Hepatocyte (in vitro differentiated cells): Measurements from ENCODE around the gene DSC2. TPM values are rescaled to one million over a fixed set of nuclear protein-coding genes. Genes with fewer than 3 reads are reported as not detected.
"Not testable (repeated sequence)": the region's sequence is repeated elsewhere in the genome, so short reads cannot be mapped to it uniquely, and the experiment has no call there.

Experiments
- DNase-seq: peaks from one replicate; pipeline ENCODE4 v3.0.0-alpha.2; 2016; ENCODE audit warnings: low spot score
- H2AFZ ChIP-seq: fragments of 200-600 bp; sonication (generic); 2 replicates; pipeline ENCODE4 v1.6.0; 2016; ENCODE audit warnings: antibody characterized with exemption, mild to moderate bottlenecking
- H3K27ac ChIP-seq: fragments of 200-600 bp; sonication (generic); 2 replicates; pipeline ENCODE4 v1.5.1; 2016; ENCODE audit warnings: mild to moderate bottlenecking
- H3K27me3 ChIP-seq: fragments of 200-600 bp; sonication (generic); 2 replicates; pipeline ENCODE4 v1.6.1; 2016
- H3K36me3 ChIP-seq: fragments of 200-600 bp; sonication (generic); replicated peaks from 2 replicates; pipeline ENCODE4 v1.5.1; 2016; ENCODE audit warnings: low read depth; ENCODE audit not compliant: insufficient read depth
- H3K4me1 ChIP-seq: fragments of 200-600 bp; sonication (generic); 2 replicates; pipeline ENCODE4 v1.5.1; 2016; ENCODE audit warnings: mild to moderate bottlenecking, moderate library complexity; ENCODE audit not compliant: insufficient read depth
- H3K4me2 ChIP-seq: fragments of 200-600 bp; sonication (generic); 2 replicates; pipeline ENCODE4 v1.6.0; 2016
- H3K4me3 ChIP-seq: fragments of 200-600 bp; sonication (generic); 2 replicates; pipeline ENCODE4 v1.5.1; 2016; ENCODE audit warnings: mild to moderate bottlenecking
- H3K79me2 ChIP-seq: fragments of 200-600 bp; sonication (generic); 2 replicates; pipeline ENCODE4 v1.6.0; 2017; ENCODE audit warnings: mild to moderate bottlenecking
- H3K9me2 ChIP-seq: fragments of 200-600 bp; sonication (generic); replicated peaks from 2 replicates; pipeline ENCODE4 v1.6.0; 2017; ENCODE audit warnings: mild to moderate bottlenecking; ENCODE audit not compliant: insufficient read depth
- H3K9me3 ChIP-seq: fragments of 200-600 bp; sonication (generic); 2 replicates; pipeline ENCODE4 v1.5.1; 2016; ENCODE audit warnings: low read depth, mild to moderate bottlenecking
- H4K20me1 ChIP-seq: fragments of 200-600 bp; sonication (generic); 2 replicates; pipeline ENCODE4 v1.6.0; 2016; ENCODE audit warnings: mild to moderate bottlenecking; ENCODE audit not compliant: insufficient read depth, poor library complexity, severe bottlenecking
- EZH2 ChIP-seq: fragments of 200-600 bp; sonication (generic); IDR thresholded peaks from 2 replicates; pipeline ENCODE4 v1.6.1; 2016; ENCODE audit warnings: antibody characterized with exemption, mild to moderate bottlenecking, borderline replicate concordance
- EZH2phosphoT487 ChIP-seq: fragments of 200-600 bp; sonication (generic); IDR thresholded peaks from one replicate; pipeline ENCODE4 v1.6.1; 2018; ENCODE audit warnings: antibody characterized with exemption, mild to moderate bottlenecking, low read depth, moderate library complexity; ENCODE audit not compliant: unreplicated experiment, severe bottlenecking
- WGBS: methylation state at CpG from one replicate; pipeline ENCODE4 v1.1.6; 2016; ENCODE audit warnings: low lambda C conversion rate; ENCODE audit errors: missing lambda C conversion rate; 5-methylcytosine and 5-hydroxymethylcytosine counted together
- polyA plus RNA-seq: library from polyadenylated mRNA; unstranded; fragments of >200 nt; fragmentation: Nextera tagmentation; extraction: Ambion mirVana; gene quantifications from 2 replicates; pipeline ENCODE4 v1.2.1, GENCODE V29; 2016
- total RNA-seq: library from RNA; depleted of rRNA; stranded (reverse); fragments of >200 nt; gene quantifications from 2 replicates; pipeline ENCODE4 v1.2.3, GENCODE V29; 2014
- TF ChIP-seq, protein P1 (sequence below): fragments of 200-600 bp; sonication (generic); IDR thresholded peaks from 2 replicates; pipeline ENCODE4 v1.5.1; 2016; ENCODE audit warnings: antibody characterized with exemption, mild to moderate bottlenecking; ENCODE audit not compliant: poor library complexity

The DSC2 gene
- total and polyA plus RNA-seq, 2 experiments from 2014 or later = 28.7 to 59.6 TPM

GRCh38 chr18:31030574-31031278 lies 71.5 kb downstream of the DSC2 start:
- H3K4me1 ChIP-seq = no peaks in the 10 kb centered on the region
- H4K20me1 ChIP-seq = no peaks in the 10 kb centered on the region
- H2AFZ ChIP-seq = peak overlapping the region; percentile 33
- H3K79me2 ChIP-seq = peaks cover 14% of the 10 kb centered on the region
- peak overlapping the region; percentile 47 for H3K4me2 ChIP-seq
- H3K27me3 ChIP-seq = no peaks in the 10 kb centered on the region
- H3K36me3 ChIP-seq = no peaks in the 10 kb centered on the region
- 65% methylated on average over 4 of the region's 4 CpGs for WGBS
- H3K9me2 ChIP-seq = no peaks in the 10 kb centered on the region
- H3K9me3 ChIP-seq = no peaks in the 10 kb centered on the region
- no peak overlapping the region for H3K27ac ChIP-seq
- H3K4me3 ChIP-seq = no peak overlapping the region
- no peak for DNase-seq
- no peak for TF ChIP-seq EZH2
- TF ChIP-seq, protein P1, sequence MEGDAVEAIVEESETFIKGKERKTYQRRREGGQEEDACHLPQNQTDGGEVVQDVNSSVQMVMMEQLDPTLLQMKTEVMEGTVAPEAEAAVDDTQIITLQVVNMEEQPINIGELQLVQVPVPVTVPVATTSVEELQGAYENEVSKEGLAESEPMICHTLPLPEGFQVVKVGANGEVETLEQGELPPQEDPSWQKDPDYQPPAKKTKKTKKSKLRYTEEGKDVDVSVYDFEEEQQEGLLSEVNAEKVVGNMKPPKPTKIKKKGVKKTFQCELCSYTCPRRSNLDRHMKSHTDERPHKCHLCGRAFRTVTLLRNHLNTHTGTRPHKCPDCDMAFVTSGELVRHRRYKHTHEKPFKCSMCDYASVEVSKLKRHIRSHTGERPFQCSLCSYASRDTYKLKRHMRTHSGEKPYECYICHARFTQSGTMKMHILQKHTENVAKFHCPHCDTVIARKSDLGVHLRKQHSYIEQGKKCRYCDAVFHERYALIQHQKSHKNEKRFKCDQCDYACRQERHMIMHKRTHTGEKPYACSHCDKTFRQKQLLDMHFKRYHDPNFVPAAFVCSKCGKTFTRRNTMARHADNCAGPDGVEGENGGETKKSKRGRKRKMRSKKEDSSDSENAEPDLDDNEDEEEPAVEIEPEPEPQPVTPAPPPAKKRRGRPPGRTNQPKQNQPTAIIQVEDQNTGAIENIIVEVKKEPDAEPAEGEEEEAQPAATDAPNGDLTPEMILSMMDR = no peak
- TF ChIP-seq EZH2phosphoT487 = no peak

- 88% methylated on average over 3 of the region's 3 CpGs for WGBS
- Histone ChIP-seq H3K4me2 (no peak overlapping the region), H3K27ac (no peak overlapping the region), H3K9me3 (no peaks in the 10 kb centered on the region), H3K4me3 (no peak overlapping the region), H3K27me3 (no peaks in the 10 kb centered on the region), H4K20me1 (no peaks in the 10 kb centered on the region), H3K36me3 (no peaks in the 10 kb centered on the region), H3K4me1 (no peaks in the 10 kb centered on the region), H3K79me2 (no peaks in the 10 kb centered on the region), H3K9me2 (no peaks in the 10 kb centered on the region), H2AFZ (no peak overlapping the region)
- no peak for DNase-seq
- TF ChIP-seq EZH2 = no peak
These were observed 86.3 kb downstream of the DSC2 start for GRCh38 chr18:31015715-31016434.

DNA sequence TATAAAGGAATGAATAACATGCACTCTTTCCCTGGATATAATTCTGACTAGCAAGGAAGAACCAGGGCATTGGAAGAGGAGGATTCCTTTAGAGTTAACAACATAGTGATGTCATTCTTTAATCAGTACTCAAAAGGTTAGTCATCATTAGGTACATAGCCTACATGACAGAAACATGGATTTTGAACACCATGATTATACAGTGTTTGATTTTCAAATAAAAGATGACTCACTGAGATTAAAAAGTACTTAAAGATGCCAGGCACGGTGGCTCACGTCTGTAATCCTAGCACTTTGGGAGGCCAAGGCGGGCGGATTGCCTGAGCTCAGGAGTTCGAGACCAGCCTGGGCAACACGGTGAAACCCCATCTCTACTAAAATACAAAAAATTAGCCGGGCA lies 90.8 kb downstream of the DSC2 start:
- DNase-seq = peak; percentile 42
- not testable (repeated sequence) for H4K20me1 ChIP-seq, H3K79me2 ChIP-seq, H3K4me1 ChIP-seq, H3K27me3 ChIP-seq, H3K4me2 ChIP-seq, H3K9me2 ChIP-seq, H3K27ac ChIP-seq, H2AFZ ChIP-seq, H3K4me3 ChIP-seq, H3K9me3 ChIP-seq, H3K36me3 ChIP-seq
- WGBS = 78% methylated on average over 7 of the region's 7 CpGs

- Histone ChIP-seq H3K27me3 (no peaks in the 10 kb centered on the region), H3K9me2 (no peaks in the 10 kb centered on the region), H3K4me3 (no peak overlapping the region), H3K9me3 (no peaks in the 10 kb centered on the region), H2AFZ (no peak overlapping the region), H3K4me1 (no peaks in the 10 kb centered on the region), H3K4me2 (no peak overlapping the region), H3K79me2 (no peaks in the 10 kb centered on the region), H3K36me3 (no peaks in the 10 kb centered on the region), H4K20me1 (no peaks in the 10 kb centered on the region), H3K27ac (peak overlapping the region; percentile 32)
- TF ChIP-seq EZH2 = no peak
- TF ChIP-seq, protein P1 = no peak
- no peak for TF ChIP-seq EZH2phosphoT487
- 89% methylated on average over 4 of the region's 4 CpGs for WGBS
- DNase-seq = no peak
These were observed 91.6 kb downstream of the DSC2 start for GRCh38 chr18:31010601-31011000.

Other genes starting within 250 kb of the DSC2 start
- gene DSC3, start 59.7 kb downstream of the DSC2 start, total RNA-seq = 29.3 and 39.7 TPM in 2 replicates
- gene DSC3, start 59.7 kb downstream of the DSC2 start, polyA plus RNA-seq = 13.9 and 17.1 TPM in 2 replicates
- 0.30 and 0.56 TPM in 2 replicates for gene DSC1, start 60.4 kb upstream of the DSC2 start, total RNA-seq
- 0.26 TPM in 1 of 2 replicates, not detected in the other for gene DSC1, start 60.4 kb upstream of the DSC2 start, polyA plus RNA-seq
- 0.70 and 0.76 TPM in 2 replicates for gene DSG1, start 215.7 kb upstream of the DSC2 start, total RNA-seq
- 0.10 and 0.65 TPM in 2 replicates for gene DSG1, start 215.7 kb upstream of the DSC2 start, polyA plus RNA-seq